ENCODE data around the gene RNF103.

- no peak for TF ChIP-seq POLR2A (IDR thresholded peaks at IDR 0.05; ENCODE audit: low read depth, low read length)
- TF ChIP-seq TAF1 (IDR thresholded peaks at IDR 0.05; ENCODE audit: low read depth, low read length): no peak
- TF ChIP-seq POLR2AphosphoS5 (IDR thresholded peaks at IDR 0.05; ENCODE audit: low read depth, low read length): no peak
Measured at GRCh38 chr2:86672027-86672545, 48.4 kb upstream of the RNF103 start.

All from GM12891 (cell line).